ENCODE results near the gene ELFN2.

DNA sequence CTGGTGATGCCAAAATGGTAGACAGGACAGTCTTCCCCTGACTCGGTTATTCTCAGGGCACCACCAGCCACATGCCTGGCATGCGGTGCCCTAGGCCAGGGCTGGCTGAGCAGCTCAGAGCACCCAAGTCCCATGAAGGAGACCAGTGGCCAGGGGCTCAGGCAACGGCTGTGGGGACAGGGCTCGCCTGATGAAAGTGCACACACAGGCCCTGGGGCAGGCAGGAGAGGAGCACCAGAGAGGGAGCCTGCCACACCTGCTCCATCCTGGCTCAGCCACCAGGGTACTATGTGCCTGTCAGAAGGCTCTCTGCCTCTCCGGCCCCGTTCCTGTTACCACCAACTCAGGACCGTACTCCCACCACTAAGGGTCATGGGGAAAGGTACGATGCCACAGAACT, 12.1 kb downstream of the ELFN2 start:
- TF ChIP-seq, protein P1, sequence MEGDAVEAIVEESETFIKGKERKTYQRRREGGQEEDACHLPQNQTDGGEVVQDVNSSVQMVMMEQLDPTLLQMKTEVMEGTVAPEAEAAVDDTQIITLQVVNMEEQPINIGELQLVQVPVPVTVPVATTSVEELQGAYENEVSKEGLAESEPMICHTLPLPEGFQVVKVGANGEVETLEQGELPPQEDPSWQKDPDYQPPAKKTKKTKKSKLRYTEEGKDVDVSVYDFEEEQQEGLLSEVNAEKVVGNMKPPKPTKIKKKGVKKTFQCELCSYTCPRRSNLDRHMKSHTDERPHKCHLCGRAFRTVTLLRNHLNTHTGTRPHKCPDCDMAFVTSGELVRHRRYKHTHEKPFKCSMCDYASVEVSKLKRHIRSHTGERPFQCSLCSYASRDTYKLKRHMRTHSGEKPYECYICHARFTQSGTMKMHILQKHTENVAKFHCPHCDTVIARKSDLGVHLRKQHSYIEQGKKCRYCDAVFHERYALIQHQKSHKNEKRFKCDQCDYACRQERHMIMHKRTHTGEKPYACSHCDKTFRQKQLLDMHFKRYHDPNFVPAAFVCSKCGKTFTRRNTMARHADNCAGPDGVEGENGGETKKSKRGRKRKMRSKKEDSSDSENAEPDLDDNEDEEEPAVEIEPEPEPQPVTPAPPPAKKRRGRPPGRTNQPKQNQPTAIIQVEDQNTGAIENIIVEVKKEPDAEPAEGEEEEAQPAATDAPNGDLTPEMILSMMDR (IDR thresholded peaks at IDR 0.05): no peak
- TF ChIP-seq POLR2A (IDR thresholded peaks at IDR 0.05) (no peak), POLR2AphosphoS5 (IDR thresholded peaks at IDR 0.05) (no peak)

Data from prostate gland (tissue), 2 donors.